Body of pancreas (tissue), 4 donors: ENCODE data around the gene HEATR5A.

Experiments used
- POLR2A ChIP-seq, 3 donors: fragments of 450-650 bp; IDR thresholded peaks; one replicate each; pipeline ENCODE4 v1.6.1; 2016; ENCODE audit warnings: antibody characterized with exemption in 3 of 3, mild to moderate bottlenecking in 2 of 3
- TF ChIP-seq, protein P1 (sequence below), 7 experiments: fragments of 450-650 bp in 4 of 7; fragments of 200-600 bp in 3 of 7; sonication (generic) in 3 of 7; IDR thresholded peaks; one replicate each; pipeline ENCODE4 v1.5.1; 2016 to 2019; ENCODE audit warnings: antibody characterized with exemption in 7 of 7

DNA sequence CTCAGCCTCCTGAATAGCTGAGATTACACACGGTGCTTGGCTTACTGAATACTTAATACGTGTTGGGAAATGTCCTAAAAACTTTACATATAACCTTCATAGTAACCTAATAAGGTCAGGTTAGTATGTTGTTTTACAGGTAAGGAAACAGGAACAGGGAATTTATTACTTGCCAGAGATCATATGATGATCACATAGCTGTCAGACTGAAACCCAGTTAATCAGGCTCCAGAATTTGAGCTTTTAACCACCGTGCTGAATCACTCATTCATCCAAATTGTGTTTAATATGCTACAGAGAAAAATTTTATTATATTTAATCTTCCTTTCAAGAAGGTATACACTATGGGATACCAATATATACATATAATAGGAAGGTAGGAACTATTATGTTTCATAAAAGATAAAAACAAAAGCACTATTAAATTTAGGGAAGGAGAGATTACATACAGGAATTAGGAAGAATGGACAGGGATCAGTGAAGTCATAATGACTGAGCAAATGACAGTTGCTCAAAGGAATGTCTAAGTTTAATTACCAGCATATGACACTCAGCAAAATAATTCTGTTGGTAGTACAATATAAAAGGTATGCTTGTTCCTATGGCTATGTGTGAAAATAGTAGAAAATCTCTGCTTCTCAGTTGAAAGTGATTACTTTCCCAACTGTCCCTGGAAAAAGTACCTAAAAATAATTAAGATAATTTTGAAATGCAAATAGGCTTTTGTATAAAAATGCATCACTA is 59.3 kb downstream of the HEATR5A start:
- TF ChIP-seq POLR2A (IDR thresholded peaks at IDR 0.05) = no peak
- TF ChIP-seq, protein P1, sequence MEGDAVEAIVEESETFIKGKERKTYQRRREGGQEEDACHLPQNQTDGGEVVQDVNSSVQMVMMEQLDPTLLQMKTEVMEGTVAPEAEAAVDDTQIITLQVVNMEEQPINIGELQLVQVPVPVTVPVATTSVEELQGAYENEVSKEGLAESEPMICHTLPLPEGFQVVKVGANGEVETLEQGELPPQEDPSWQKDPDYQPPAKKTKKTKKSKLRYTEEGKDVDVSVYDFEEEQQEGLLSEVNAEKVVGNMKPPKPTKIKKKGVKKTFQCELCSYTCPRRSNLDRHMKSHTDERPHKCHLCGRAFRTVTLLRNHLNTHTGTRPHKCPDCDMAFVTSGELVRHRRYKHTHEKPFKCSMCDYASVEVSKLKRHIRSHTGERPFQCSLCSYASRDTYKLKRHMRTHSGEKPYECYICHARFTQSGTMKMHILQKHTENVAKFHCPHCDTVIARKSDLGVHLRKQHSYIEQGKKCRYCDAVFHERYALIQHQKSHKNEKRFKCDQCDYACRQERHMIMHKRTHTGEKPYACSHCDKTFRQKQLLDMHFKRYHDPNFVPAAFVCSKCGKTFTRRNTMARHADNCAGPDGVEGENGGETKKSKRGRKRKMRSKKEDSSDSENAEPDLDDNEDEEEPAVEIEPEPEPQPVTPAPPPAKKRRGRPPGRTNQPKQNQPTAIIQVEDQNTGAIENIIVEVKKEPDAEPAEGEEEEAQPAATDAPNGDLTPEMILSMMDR (IDR thresholded peaks at IDR 0.05) = no peak
